NB4 (cell line): ENCODE data around the gene DYDC2.

ENCODE experiments used
- TF ChIP-seq, protein P1 (sequence below): IDR thresholded peaks from one replicate; pipeline ENCODE4 v1.5.1; 2012; ENCODE audit warnings: low read depth, low read length
- TF ChIP-seq, protein P2 (sequence below): IDR thresholded peaks from 2 replicates; pipeline ENCODE4 v1.6.1; 2011; ENCODE audit warnings: low read depth, low read length

DNA sequence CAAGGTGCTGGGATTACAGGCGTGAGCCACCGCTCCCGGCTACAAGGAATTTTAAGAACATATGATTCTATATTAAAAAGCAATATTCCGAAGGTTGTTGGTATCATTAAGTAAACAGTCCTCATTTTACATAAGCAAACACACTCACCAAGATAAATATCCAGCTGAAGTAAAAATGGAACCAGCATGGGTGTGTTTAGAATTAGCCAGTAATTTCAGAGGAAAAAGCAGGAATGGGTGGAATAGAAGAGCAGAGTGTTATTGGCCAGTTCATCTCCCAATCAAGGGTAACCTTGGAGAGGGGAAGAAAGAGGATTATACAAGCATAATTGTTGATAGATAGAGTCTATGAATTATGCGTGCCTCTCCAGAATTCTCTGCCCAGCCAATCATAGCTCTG is 35.4 kb upstream of the DYDC2 start:
- TF ChIP-seq, protein P1, sequence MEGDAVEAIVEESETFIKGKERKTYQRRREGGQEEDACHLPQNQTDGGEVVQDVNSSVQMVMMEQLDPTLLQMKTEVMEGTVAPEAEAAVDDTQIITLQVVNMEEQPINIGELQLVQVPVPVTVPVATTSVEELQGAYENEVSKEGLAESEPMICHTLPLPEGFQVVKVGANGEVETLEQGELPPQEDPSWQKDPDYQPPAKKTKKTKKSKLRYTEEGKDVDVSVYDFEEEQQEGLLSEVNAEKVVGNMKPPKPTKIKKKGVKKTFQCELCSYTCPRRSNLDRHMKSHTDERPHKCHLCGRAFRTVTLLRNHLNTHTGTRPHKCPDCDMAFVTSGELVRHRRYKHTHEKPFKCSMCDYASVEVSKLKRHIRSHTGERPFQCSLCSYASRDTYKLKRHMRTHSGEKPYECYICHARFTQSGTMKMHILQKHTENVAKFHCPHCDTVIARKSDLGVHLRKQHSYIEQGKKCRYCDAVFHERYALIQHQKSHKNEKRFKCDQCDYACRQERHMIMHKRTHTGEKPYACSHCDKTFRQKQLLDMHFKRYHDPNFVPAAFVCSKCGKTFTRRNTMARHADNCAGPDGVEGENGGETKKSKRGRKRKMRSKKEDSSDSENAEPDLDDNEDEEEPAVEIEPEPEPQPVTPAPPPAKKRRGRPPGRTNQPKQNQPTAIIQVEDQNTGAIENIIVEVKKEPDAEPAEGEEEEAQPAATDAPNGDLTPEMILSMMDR = no peak
- TF ChIP-seq, protein P2, sequence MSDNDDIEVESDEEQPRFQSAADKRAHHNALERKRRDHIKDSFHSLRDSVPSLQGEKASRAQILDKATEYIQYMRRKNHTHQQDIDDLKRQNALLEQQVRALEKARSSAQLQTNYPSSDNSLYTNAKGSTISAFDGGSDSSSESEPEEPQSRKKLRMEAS = no peak
